ENCODE measurements around the gene WDFY4.

GRCh38 chr10:48817141-48817540 lies 132.5 kb downstream of the WDFY4 start:
- TF ChIP-seq EZH2 (IDR thresholded peaks at IDR 0.05; ENCODE audit: insufficient read depth, low read length), result no peak
- TF ChIP-seq CTCF (IDR thresholded peaks at IDR 0.05; ENCODE audit: insufficient read depth, low read depth, low read length), result no peak

All from astrocyte (in vitro differentiated cells and primary cell).